ENCODE measurements around the gene FAM240B.

DNA sequence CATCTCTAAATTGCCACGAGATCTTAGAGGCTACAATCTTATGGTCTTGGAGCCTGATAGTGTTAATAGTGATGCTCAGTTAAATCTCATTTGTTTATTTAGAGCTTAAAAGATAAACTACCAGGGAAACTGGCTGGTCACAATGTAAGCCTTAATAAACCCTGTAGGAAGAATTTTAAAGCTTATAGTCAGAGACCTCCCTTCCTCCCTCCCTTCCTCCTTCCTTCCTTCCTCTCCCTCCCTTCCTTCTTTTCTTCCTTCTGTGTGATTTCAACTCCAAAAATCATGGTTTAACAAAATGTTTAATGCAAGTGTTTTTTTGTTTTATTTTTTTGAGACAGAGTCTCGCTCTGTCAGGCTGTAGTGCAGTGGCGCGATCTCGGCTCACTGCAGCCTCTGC is 14.9 kb upstream of the FAM240B start:
- TF ChIP-seq, protein P1, sequence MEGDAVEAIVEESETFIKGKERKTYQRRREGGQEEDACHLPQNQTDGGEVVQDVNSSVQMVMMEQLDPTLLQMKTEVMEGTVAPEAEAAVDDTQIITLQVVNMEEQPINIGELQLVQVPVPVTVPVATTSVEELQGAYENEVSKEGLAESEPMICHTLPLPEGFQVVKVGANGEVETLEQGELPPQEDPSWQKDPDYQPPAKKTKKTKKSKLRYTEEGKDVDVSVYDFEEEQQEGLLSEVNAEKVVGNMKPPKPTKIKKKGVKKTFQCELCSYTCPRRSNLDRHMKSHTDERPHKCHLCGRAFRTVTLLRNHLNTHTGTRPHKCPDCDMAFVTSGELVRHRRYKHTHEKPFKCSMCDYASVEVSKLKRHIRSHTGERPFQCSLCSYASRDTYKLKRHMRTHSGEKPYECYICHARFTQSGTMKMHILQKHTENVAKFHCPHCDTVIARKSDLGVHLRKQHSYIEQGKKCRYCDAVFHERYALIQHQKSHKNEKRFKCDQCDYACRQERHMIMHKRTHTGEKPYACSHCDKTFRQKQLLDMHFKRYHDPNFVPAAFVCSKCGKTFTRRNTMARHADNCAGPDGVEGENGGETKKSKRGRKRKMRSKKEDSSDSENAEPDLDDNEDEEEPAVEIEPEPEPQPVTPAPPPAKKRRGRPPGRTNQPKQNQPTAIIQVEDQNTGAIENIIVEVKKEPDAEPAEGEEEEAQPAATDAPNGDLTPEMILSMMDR (IDR thresholded peaks at IDR 0.05; ENCODE audit: low read length): no peak
- TF ChIP-seq EZH2phosphoT487 (IDR thresholded peaks at IDR 0.05; ENCODE audit: low read length): no peak

All from MM.1S (cell line).